GM21619 (cell line): ENCODE results near the gene USP32.
"Not testable (repeated sequence)": the region's sequence is repeated elsewhere in the genome, so short reads cannot be mapped to it uniquely, and the experiment has no call there.

Source experiments
- ATAC-seq: cut with Tn5 transposase; IDR thresholded peaks from one replicate; pipeline ENCODE4 v1.9.1; 2021; ENCODE audit not compliant: unreplicated experiment

Gene USP32, protein sequence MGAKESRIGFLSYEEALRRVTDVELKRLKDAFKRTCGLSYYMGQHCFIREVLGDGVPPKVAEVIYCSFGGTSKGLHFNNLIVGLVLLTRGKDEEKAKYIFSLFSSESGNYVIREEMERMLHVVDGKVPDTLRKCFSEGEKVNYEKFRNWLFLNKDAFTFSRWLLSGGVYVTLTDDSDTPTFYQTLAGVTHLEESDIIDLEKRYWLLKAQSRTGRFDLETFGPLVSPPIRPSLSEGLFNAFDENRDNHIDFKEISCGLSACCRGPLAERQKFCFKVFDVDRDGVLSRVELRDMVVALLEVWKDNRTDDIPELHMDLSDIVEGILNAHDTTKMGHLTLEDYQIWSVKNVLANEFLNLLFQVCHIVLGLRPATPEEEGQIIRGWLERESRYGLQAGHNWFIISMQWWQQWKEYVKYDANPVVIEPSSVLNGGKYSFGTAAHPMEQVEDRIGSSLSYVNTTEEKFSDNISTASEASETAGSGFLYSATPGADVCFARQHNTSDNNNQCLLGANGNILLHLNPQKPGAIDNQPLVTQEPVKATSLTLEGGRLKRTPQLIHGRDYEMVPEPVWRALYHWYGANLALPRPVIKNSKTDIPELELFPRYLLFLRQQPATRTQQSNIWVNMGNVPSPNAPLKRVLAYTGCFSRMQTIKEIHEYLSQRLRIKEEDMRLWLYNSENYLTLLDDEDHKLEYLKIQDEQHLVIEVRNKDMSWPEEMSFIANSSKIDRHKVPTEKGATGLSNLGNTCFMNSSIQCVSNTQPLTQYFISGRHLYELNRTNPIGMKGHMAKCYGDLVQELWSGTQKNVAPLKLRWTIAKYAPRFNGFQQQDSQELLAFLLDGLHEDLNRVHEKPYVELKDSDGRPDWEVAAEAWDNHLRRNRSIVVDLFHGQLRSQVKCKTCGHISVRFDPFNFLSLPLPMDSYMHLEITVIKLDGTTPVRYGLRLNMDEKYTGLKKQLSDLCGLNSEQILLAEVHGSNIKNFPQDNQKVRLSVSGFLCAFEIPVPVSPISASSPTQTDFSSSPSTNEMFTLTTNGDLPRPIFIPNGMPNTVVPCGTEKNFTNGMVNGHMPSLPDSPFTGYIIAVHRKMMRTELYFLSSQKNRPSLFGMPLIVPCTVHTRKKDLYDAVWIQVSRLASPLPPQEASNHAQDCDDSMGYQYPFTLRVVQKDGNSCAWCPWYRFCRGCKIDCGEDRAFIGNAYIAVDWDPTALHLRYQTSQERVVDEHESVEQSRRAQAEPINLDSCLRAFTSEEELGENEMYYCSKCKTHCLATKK (N-terminal part only)

DNA sequence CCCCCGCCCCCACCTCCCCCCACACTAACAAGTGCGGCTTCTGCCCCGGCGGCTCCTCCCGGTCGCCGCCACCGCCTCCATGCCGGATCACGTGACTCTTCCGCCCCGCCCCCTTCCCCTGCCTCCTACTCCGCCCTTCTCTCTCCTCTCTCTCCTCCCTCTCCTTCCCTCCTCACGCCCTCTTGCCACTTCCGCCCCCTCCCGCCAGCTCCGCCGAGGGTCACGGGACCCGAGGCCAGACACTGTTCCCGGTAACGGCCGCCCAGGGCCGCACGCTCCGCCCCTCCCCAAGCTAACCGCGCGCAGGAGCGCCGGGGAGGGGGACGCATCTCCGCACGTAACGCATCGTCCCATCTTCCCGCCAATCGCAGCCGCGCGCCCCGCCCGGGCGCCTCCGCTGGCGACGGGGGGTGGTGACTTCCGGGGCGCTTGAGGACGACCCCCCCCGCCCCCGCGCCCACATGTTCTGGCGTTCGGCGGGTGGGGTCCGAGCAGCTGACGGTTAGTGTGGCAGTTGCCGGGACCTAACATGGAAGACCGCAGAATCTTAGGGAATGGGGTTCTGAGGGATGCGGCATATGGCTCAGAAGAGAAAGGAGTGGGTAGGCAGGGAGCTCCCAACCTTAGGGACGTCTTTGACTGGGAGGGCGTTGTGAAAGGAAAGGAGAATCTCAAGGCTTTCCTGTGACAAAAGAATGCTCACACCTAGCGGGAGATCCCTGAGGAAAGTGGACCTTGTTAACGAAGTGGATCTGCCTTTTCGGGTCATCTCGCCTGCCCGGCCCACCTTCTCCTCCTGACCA is at the start of gene USP32:
Gene USP32 (minus strand): TSS at position 92 of the 803 bp plus-strand sequence. CDS start 194 bp downstream, outside the sequence.
- peak; percentile 75 for ATAC-seq

DNA sequence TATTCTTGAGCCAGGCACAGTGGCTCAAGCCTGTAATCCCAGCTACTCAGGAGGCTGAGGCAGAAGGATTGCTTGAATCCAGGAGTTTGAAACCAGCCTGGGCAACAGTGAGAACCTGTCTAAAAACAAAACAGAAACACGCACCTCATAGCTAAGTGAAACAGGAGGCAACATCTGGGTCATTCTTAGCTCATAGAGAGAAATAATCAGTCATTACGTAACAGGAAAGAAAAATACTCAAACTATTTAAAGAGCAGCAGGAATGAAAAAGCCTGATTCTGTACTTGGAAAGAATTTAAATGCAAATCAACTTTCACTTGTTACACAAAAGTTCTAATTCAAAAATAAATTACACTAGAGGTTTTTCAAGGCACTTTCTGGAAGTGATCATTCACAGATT is 47.6 kb upstream of the USP32 start:
- peak; percentile 52 for ATAC-seq

DNA sequence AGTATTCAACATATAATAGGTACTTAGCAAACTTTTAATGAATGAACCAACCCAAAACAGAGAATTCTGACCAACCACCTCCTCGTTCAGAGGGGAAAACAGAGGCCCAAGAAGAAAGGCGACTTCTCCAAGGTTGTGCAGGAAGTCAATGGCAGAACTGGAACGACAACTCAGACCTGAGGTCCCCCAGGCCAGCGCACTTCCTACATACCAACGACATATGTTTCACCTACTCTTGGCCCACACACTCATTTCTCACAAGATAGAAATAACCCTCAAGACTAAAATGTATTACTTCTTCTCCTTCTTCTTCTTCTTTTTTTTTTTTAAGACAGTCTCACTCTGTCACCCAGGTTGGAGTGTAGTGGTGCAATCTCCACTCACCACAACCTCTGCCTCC is 44.7 kb upstream of the USP32 start:
- ATAC-seq: no peak

DNA sequence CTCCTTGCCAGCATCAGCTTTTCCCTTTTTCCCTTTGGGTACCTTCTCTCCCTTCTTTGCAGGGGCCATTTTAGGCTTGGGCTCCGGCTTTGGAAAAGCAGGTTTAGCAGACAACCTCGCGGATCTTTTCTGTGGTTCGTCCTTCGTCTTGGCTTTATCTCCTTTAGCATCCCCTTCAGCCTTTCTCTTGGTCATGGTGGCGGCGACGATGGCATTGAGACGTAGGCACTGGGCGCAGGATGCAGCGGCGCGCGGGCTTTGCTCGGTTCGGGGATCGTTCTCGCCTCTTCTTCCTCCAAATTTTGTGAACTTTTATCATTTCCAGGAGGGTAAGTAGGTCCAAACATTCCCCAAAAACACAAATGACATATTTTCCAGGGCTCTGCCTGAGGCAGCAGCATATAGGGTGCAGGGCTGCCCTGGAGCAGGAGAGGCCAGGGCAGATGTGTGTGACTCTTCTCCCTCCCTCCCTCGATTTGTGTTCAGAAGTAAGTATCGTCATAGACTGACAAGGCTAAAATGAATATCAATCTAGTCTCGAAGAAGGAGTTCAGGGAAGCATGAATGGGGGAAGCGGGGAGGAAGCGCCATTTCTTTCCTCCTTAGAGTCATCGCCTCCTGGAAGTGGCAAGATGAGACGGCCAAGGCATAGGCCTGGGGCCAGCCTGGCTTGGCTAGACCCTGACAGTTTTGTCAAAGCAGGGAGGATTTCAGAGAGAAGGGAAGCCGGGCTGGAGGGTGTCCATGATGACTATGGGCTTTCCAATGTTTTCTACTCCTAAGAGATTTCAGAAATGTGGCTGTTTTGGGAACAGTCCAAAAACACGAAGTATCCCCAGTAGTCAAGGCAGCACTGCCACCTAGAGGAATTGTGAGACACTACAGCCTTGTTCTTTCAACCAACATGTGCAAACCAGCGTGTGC is 43.6 kb upstream of the USP32 start:
- ATAC-seq: no peak

DNA sequence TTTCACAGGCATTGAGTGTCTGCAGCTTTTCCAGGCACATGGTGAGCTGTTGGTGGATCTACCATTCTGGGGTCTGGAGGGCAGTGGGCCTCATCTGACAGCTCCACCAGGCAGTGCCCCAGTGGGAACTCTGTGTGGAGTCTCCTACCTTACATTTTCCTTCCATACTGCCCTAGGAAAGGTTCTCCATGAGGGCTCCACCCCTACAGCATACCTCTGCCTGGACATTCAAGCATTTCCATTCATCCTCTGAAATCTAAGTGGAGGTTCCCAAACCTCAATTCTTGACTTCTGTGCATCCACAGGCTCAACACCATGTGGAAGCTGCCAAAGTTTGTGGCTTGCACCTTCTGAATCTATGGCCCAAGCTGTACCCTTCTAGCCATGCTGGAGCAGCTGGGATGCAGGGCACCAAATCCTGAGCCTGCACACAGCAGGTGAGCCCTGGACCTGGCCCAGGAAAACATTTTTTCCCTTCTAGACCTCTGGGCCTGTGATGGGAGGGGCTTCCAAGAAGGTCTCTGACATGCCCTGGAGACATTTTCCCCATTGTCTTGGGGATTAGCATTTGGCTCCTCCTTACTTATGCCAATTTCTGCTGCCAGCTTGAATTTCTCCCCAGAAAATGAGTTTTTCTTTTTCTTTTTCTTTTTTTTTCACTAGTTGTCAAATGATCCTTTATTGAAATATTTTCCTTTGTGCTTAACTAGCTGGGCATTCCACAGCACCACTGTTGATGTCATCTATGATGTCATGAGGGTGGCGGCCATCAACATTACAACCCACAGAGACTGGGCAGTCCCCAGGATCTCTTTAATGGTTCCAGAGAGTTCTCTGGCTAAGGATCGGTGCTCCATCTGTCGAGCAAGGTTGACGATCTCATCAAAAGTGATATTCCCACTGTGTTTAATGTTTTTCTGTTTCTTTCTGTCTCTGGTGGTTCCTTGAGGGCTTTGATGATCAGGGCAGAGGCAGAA is 41.4 kb upstream of the USP32 start:
- not testable (repeated sequence) for ATAC-seq

DNA sequence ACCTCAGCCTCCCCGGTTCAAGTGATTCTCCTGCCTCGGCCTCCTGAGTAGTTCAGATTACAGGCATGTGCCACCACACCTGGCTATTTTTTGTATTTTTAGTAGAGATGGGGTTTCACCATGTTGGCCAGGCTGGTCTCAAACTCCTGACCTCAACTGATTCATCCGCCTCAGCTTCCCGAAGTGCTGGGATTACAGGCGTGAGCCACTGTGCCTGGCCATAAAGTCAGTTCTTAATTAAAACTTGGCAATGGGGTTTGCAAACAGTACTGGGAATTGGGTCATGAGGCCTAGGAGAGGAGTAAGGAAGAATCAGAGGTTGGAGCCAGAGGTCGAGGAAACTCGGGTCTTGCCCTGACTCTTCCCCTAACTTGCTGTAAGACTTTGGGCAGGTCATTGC is 38.6 kb upstream of the USP32 start:
- ATAC-seq: not testable (repeated sequence)

DNA sequence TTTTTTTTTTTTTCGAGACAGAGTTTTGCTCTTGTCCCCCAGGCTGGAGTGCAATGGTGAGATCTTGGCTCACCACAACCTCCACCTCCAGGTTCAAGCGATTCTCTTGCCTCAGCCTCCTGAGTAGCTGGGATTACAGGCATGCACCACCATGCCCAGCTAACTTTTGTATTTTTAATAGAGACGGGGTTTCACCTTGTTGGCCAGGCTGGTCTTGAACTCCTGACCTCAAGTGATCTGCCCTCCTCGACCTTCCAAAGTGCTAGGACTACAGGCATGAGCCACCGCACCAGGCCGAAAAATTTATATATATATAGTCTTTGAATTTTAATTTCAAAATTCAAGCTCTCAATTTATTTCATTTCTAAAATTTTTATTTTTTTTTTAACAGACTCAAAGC is 36.6 kb upstream of the USP32 start:
- not testable (repeated sequence) for ATAC-seq

DNA sequence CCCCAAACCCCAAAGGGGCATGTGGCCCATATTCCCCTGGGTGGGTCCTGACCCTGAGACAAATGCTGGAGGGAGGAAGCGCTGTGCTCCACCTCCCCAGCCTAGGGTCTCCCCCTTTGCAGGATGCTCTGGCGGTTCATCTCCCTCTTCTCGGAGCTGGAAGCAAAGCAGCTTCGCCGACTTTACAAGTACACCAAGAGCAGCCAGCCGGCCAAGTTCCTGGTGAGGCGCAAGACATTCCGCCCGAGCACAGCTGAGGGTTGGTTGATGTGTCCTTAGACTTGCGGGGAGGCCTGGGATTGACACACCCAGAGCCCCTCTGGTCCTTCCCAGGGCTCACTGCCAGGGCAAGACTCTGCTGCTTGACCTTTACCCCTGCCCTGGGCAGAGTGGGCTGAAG is 34.7 kb upstream of the USP32 start:
- ATAC-seq: no peak

DNA sequence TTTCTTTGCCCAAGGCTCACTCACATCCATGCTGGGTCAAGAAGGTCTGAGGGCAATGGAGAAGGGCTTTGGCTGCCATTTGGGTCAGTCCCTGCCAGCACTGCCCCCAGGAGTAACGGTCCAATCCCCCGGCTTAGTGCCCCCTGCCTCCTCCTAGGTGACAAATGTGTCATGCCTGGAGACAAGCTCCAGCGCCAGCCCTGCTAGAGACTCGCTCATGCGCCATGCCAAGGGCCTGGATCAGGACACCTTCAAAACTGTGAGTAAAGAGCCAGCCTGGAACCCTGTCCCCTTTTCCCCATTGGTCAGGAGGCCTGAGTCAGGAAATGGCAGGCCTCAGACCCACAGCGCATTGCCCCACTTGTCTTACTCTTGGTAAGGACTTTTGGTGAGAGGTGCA is 33.7 kb upstream of the USP32 start:
- ATAC-seq: no peak

DNA sequence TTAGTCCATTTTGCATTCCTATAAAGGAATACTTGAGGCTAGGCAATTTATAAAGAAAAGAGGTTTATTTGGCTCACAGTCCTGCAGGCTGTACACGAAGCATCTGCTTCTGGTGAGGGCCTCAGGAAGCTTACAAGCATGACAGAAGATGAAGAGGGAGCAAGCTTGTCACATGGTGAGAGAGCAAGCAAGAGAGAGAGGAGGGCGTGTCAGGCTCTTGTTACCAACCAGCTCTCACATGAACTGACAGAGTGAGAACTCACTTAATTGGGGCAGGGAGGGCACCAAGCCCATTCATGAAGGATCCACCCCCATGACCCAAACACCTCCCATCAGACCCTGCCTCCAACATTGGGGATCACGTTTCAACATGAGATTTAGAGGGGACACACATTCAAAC is 31.9 kb upstream of the USP32 start:
- no peak for ATAC-seq

DNA sequence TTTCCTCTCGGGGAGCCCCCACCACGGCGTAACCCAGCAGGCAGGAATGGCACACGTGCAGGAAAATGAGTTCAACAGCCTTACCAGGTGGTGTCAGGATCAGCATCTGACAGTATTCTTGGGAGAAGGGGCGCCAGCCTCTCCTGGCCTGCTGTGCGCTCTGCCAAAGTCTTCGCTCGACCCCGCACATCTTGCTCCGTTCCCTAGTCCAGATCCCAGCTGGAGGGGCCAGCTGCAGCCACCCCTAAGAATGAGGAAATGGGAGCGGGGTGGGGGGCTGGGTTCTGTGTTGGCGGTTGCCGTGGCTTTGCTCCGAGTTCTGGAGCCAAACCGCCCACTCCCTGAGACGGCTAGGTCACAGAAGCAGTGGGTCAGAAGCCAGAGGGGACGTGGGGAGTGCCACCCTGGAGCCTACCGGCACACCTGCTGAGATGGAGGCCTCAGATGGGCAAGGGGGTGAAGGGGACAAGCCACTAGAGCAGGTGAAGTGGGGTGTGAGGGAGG is 30.3 kb upstream of the USP32 start, which contains the start of gene CHCT1:
Gene CHCT1 (plus strand): TSS at position 328 of the 504 bp plus-strand sequence. CDS start 104 bp downstream, at position 432.
- ATAC-seq: no peak

DNA sequence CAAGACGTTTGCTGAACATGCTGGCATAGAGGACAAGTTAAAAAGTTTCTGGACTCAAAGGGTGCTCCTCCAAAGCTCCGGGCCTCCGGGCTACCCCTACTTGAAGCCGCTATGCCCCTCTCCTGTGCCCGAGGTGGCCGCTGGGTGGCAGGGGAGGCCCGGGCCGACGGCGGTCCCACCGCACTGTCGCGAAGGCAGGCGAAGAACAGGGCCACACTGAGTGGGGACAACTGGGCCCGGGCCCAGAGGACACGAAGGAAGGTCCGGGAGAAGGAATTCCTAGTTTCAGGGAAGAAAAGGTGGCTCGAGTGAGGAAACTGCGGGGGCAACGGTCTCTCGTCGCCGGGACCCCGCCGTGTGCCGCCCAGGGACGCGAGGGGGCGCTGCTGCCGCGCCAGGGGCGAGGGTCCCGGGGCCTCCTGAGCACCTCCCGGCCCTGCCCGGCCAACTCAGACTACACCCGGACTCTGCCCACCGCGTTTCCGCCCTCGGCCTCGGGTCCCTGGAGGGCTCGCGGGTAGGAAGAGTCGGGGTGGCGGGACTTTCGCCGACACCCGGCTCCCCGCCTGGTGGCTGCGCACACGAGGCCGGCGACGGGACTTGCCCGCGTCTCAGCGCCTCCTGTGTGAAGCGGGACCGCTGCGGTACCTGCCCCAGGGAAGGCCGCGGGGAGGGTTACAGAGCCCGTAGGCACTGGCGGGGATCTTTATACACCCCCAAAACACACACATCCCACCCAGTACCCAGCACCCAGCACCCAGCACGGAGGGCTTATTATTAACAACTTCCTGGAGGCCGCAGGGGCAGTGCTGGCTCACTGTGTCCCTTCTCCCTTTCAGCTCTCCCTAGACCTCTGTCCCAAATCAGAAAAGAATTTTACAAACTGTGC is 29.6 kb upstream of the USP32 start:
- peak; percentile 93 for ATAC-seq

DNA sequence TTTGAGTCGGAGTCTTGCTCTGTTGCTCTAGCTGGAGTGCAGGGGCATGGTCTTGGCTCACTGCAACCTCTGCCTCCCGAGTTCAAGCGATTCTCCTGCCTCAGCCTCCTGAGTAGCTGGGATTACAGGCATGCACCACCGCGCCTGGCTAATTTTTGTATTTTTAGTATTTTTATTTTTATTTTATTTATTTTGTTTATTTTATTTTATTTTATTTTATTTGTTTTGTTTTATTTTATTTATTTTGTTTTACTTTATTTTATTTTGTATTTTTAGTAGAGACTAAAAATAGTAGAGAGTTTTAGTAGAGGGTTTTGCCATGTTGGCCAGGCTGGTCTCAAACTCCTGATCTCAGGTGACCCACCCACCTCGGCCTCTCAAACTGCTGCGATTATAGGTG is 27.9 kb upstream of the USP32 start:
- ATAC-seq: not testable (repeated sequence)

DNA sequence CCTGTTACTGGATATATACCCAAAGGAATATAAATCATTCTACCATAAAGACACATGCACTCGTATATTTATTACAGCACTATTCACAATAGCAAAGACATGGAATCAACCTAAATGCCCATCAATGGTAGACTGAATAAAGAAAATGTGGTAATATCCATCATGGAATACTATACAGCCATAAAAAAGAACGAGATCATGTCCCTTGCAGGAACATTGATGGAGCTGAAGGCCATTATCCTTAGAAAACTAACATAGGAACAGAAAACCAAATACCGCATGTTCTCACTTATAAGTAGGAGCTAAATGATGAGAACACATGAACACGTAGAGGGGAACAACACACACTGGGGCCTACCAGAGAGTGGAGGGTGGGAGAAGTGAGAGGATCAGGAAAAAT is 27.1 kb upstream of the USP32 start:
- not testable (repeated sequence) for ATAC-seq

DNA sequence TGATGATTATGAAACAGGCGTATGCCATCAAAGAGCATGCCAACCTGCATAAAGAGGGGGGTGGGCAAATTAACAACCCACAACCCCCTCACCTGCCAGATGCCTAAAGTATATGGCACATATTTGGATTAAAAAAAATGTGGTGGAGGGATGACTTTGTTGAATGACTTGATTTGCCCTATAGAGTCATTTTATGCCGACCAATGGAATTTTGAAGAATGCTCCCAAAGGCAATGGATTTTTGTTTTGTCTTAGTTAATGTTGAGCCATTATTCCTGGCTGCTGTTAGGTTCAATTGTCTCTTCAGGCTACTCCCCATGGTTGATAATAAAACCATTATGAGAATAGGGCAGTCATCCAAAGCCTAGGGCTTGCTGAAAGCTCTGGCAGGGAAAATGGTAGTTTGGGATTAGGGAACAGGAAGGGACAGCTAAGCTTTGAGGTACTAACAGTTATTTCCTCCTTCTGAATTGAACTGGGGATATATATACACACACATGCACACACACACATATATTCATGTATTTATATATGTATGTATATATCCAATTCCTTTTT is 24.5 kb upstream of the USP32 start:
- ATAC-seq: no peak

DNA sequence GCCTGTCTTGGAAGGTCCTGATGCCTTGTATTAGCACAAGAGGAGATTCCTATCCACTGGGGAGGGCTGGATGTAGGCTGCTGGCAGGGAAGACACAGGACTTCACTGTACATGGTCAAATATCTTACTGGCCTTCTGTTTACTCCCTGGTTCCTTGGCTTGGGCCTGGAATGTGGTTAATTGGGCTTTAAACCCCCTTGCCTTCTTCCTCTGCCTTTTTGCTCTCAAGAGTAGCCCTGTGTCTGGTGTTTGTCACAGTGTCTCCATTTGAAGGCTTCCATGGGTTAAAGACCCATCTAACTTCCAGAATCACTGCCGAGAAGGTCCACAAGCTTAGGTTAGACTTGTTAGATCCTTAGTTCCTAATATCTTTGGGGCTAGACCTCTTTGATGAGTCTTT is 23.2 kb upstream of the USP32 start:
- ATAC-seq: no peak
